GM19463 (cell line): Measurements from ENCODE around the gene MT4.

Experiments used
- ATAC-seq: cut with Tn5 transposase; IDR thresholded peaks from one replicate; pipeline ENCODE4 v1.9.1; 2021; ENCODE audit warnings: mild to moderate bottlenecking, moderate library complexity; ENCODE audit not compliant: unreplicated experiment

The MT4 gene

GRCh38 chr16:56601325-56601724 lies 36.5 kb downstream of the MT4 start:
- no peak for ATAC-seq

GRCh38 chr16:56603589-56603988 lies 38.7 kb downstream of the MT4 start:
- ATAC-seq, result no peak

GRCh38 chr16:56604966-56605365 lies 40.1 kb downstream of the MT4 start:
- no peak for ATAC-seq

- no peak for ATAC-seq
Observed at GRCh38 chr16:56605475-56605874, 40.6 kb downstream of the MT4 start.

- no peak for ATAC-seq
Observed at GRCh38 chr16:56606071-56606475, 41.2 kb downstream of the MT4 start.

GRCh38 chr16:56606476-56607108 lies 41.7 kb downstream of the MT4 start:
- no peak for ATAC-seq

GRCh38 chr16:56607109-56607618 lies 42.3 kb downstream of the MT4 start:
- ATAC-seq, result no peak

GRCh38 chr16:56607675-56608042 lies 42.8 kb downstream of the MT4 start:
- ATAC-seq, result no peak

GRCh38 chr16:56608043-56608875 lies 43.4 kb downstream of the MT4 start, which contains the start of gene MT2A:
Gene MT2A, plus strand, starts transcription at chr16:56608584. Its CDS starts 72 bp downstream, at chr16:56608656.
- ATAC-seq, result peak; percentile 86

GRCh38 chr16:56608876-56609462 lies 44.1 kb downstream of the MT4 start:
- no peak for ATAC-seq

GRCh38 chr16:56609463-56609921 lies 44.6 kb downstream of the MT4 start:
- ATAC-seq, result peak; percentile 28

GRCh38 chr16:56610017-56610608 lies 45.2 kb downstream of the MT4 start:
- peak; percentile 22 for ATAC-seq

GRCh38 chr16:56610609-56611111 lies 45.8 kb downstream of the MT4 start:
- ATAC-seq, result no peak

- ATAC-seq, result no peak
Observed at GRCh38 chr16:56611281-56611833, 46.5 kb downstream of the MT4 start.

- no peak for ATAC-seq
Observed at GRCh38 chr16:56613706-56614105, 48.8 kb downstream of the MT4 start.

GRCh38 chr16:56614549-56614991 lies 49.7 kb downstream of the MT4 start:
- ATAC-seq, result no peak

GRCh38 chr16:56615353-56615752 lies 50.5 kb downstream of the MT4 start:
- ATAC-seq, result no peak

- no peak for ATAC-seq
Observed at GRCh38 chr16:56616608-56617211, 51.8 kb downstream of the MT4 start.

- peak; percentile 66 for ATAC-seq
Observed at GRCh38 chr16:56617212-56618085, 52.6 kb downstream of the MT4 start.
